Heart right ventricle (tissue), 16 donors: Measurements from ENCODE around the gene NECTIN1. TPM values are rescaled to one million over a fixed set of nuclear protein-coding genes. Genes with fewer than 3 reads are reported as not detected.

Experiments
- ATAC-seq, 8 donors: fragments of 200-7000 bp; cut with Tn5 transposase; one replicate each; pipeline ENCODE4 v1.9.1; 2020; ENCODE audit warnings: mild to moderate bottlenecking in 8 of 8, moderate library complexity in 8 of 8, moderate number of reproducible peaks in 1 of 8
- DNase-seq, 2 donors: peaks; one replicate each; pipeline ENCODE4 v3.0.0-alpha.2; 2020
- H3K27ac ChIP-seq, 10 donors: fragments of 200-600 bp; sonication (generic) in 2 of 10; one replicate each; pipeline versions ENCODE4 v1.5.0 to v1.8.0; 2020 to 2022; ENCODE audit warnings: mild to moderate bottlenecking in 3 of 10
- H3K27me3 ChIP-seq, 7 donors: fragments of 200-600 bp; one replicate each; pipeline ENCODE4 v1.8.0; 2021 to 2022; ENCODE audit warnings: mild to moderate bottlenecking in 2 of 7
- H3K36me3 ChIP-seq, 9 donors: fragments of 200-600 bp; sonication (generic) in 1 of 9; one replicate each; pipeline versions ENCODE4 v1.5.0 to v1.8.0; 2020 to 2022; ENCODE audit warnings: mild to moderate bottlenecking in 2 of 9
- H3K4me1 ChIP-seq, 9 donors: fragments of 200-600 bp; sonication (generic) in 1 of 9; one replicate each; pipeline versions ENCODE4 v1.5.0 to v1.8.0; 2020 to 2022; ENCODE audit warnings: mild to moderate bottlenecking in 4 of 9
- H3K4me3 ChIP-seq, 10 donors: fragments of 200-600 bp; sonication (generic) in 2 of 10; one replicate each; pipeline versions ENCODE4 v1.5.0 to v1.8.0; 2020 to 2022; ENCODE audit warnings: mild to moderate bottlenecking in 7 of 10, moderate library complexity in 2 of 10
- H3K9me3 ChIP-seq, 11 donors: fragments of 200-600 bp in 10 of 11; sonication (generic) in 2 of 11; one replicate each; pipeline versions ENCODE4 v1.5.0 to v1.8.0; 2013 to 2022; ENCODE audit warnings: mild to moderate bottlenecking in 2 of 11, control low read depth in 1 of 11, moderate library complexity in 1 of 11
- WGBS, 2 donors: extraction: QIAGEN DNeasy Blood & Tissue Kit; methylation state at CpG; one replicate each; pipeline ENCODE4 v1.1.7; 2013; ENCODE audit warnings: inconsistent platforms in 1 of 2; 5-methylcytosine and 5-hydroxymethylcytosine counted together
- intact Hi-C, 10 donors: fragments of 100-400 bp; cut with DNase I; formaldehyde crosslinking; loops; one replicate each; pipeline versions ENCODE4 v1.11.1 to v1.14.2; 2022
- polyA plus RNA-seq, 2 donors: library from polyadenylated mRNA; stranded (reverse); fragments of 200-250 nt; gene quantifications; one replicate each; pipeline ENCODE4 v1.2.3, GENCODE V29; 2013
- total RNA-seq, 10 donors: library from RNA; stranded (reverse); fragmentation: NEBNext Ultra II Directional in 3 of 10; extraction: Animal tissue kit (Norgen Biotek cat#: 25700) in 3 of 10; gene quantifications; one replicate each; pipeline versions ENCODE4 v1.2.1 to v1.2.4, GENCODE V29; 2021 to 2023
- TF ChIP-seq, protein P1 (sequence below), 9 donors: fragments of 200-600 bp; sonication (generic) in 2 of 9; IDR thresholded peaks; one replicate each; pipeline versions ENCODE4 v1.5.0 to v1.8.0; 2021 to 2022; ENCODE audit warnings: antibody characterized with exemption in 9 of 9, mild to moderate bottlenecking in 5 of 9, moderate library complexity in 1 of 9
- donor health status: Arrhythmogenic right ventricular cardiomyopathy.
- donor health status: ischemic (EF 13 %, LVEDD 7.1; RV severe dilation, severe dysfunction).
- donor health status: healthy with polysubstance abuse.
- donor health status: DM: no; HTN: yes; CAD: no.
- donor health status: DM: no; HTN: no; CAD: no.
- donor health status: ischemic (EF 25% LVEDD 6.9; RV normal size, moderate dysfunction).
- donor health status: ischemic (EF 25% LVEDD 5.7; RV mildly dilated, moderate dysfunction).
- donor health status: healthy.
- donor health status: DM: yes; HTN: yes; CAD: no.
- donor health status: Ischemic cardiomyopathy.
- donor health status: ischemic (EF 35%, LVEDD 5.7; RV mildly dilated, moderate dysfunction).
- donor health status: nonischemic (EF 11% LVEDD 7.7; RV severe dilation, severe dysfunction).
- donor health status: DM: yes; HTN: yes; CAD: no.
- donor health status: PGD.
- donor health status: ischemic (EF 29% LVEDD 5.4; RV normal size, mild dysfunction).
- donor health status: nonischemic (EF 23%, LVEDD 6.1; RV moderate dilation, normal function).

NECTIN1 gene
- total and polyA plus RNA-seq, 12 donors: 4.0 to 22.8 (median 10.4) TPM

DNA sequence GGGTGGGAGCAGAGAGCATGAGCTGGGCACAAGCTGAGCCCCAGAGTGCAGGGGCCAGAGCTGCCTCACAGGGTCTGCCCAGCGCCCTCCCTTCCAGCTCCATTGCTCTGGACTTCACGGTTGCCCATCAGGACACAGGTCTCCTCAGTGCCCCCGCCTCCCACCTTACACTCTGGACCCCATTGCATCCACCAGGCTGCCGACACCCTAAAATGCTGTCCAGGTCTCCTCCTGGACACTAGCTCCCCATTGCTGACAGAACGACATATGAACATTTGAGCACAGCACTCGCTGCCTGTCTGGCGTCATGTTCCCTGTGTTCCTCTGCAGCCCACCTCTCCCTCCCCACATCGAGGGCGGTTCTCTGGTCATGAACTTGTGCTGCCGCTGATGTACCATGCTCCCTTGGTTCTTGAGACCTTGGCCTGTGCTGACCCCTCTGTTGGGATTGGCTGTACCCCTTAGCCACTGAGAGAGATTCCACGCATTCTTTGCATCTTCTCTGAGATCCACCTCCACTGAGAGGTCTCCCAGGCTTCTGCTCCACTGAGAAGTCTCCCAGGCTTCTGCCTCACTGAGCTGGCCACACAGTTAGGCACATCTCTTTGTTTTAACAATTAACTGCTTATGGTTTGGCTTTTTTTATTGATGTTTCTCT is 34.2 kb upstream of the NECTIN1 start:
- ATAC-seq: no peak

DNA sequence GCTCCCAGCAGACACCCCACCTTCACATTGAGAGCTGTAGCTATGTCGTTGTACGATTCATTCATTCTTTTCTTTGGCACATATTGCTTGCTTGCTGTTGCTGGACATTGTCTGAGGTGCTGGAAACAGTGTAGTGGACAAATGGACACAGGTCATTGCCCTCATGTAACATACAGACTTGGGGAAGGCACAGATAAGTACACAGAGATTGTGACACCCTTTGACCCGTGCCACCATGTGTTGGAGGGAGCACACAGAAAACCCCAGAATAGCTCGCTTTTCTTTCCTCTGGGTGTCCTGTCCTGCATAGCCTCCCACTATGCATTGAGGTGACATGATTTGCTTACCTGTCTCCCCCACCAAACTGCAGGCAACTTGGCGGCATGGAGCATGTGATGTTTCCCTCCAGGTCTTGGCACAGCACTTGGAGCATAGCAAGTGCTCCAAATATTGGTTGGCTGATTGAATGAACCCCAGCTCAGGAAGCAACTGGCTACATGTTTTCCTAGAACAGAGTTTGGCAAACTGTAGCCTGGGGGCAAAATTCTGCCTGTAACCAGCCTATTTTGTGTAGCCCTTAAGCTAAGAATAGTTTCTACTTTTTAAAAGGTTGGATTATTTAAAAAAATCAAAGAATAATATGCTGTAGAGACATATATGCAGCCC is 30.9 kb upstream of the NECTIN1 start:
- intact Hi-C loops: loop anchor here in 1 of 10 donors (10.0 kb wide), 1 partner anchor 125 kb away; no protein-coding TSS in a partner anchor
- TF ChIP-seq, protein P1, sequence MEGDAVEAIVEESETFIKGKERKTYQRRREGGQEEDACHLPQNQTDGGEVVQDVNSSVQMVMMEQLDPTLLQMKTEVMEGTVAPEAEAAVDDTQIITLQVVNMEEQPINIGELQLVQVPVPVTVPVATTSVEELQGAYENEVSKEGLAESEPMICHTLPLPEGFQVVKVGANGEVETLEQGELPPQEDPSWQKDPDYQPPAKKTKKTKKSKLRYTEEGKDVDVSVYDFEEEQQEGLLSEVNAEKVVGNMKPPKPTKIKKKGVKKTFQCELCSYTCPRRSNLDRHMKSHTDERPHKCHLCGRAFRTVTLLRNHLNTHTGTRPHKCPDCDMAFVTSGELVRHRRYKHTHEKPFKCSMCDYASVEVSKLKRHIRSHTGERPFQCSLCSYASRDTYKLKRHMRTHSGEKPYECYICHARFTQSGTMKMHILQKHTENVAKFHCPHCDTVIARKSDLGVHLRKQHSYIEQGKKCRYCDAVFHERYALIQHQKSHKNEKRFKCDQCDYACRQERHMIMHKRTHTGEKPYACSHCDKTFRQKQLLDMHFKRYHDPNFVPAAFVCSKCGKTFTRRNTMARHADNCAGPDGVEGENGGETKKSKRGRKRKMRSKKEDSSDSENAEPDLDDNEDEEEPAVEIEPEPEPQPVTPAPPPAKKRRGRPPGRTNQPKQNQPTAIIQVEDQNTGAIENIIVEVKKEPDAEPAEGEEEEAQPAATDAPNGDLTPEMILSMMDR (IDR thresholded peaks at IDR 0.05): no peak
- Histone ChIP-seq H3K36me3 (no peaks in the 10 kb centered on the region), H3K27me3 (peaks cover 0 to 14% (median 0%) of the 10 kb centered on the region in 7 donors), H3K4me1 (peaks cover 0 to 10% (median 5%) of the 10 kb centered on the region in 9 donors), H3K27ac (no peak overlapping the region), H3K4me3 (no peak overlapping the region), H3K9me3 (no peaks in the 10 kb centered on the region)
- ATAC-seq (no peak), DNase-seq (no peak)
- 80 to 85% methylated on average over 5 of the region's 5 CpGs for WGBS, 2 donors

More for the DNA sequence above, 34.2 kb upstream of the NECTIN1 start:
- Histone ChIP-seq H3K9me3 (peaks cover 0 to 19% (median 0%) of the 10 kb centered on the region in 11 donors), H3K27ac (no peak overlapping the region), H3K36me3 (no peaks in the 10 kb centered on the region), H3K27me3 (peaks cover 0 to 14% (median 0%) of the 10 kb centered on the region in 7 donors), H3K4me3 (no peak overlapping the region), H3K4me1 (peaks cover 0 to 12% (median 5%) of the 10 kb centered on the region in 9 donors)
- WGBS, 2 donors: 80 to 85% methylated on average over 11 of the region's 11 CpGs
- DNase-seq: no peak
- intact Hi-C loops: no loop called here
- TF ChIP-seq, protein P1 (IDR thresholded peaks at IDR 0.05): no peak

DNA sequence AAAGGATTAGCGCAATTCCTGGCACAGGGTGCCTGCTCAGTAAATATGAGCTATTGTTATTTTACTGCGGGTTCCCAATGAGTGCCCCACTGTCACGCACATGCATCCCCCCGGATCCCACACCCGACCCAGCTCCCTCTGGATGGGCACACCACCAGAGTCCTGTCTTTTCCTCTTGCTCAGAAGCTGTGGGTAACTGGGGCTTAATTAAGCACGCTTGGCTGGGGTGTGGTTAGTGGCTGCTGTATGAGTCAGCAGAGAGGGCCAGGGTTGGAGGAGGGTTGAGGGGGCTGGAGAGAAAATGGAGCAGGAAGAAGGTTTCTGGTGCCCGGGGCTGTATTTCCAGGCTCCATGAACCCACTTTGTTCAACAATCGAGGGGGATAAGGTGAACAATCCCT is 30.3 kb upstream of the NECTIN1 start:
- TF ChIP-seq, protein P1 (IDR thresholded peaks at IDR 0.05): no peak
- WGBS, 2 donors: 71% methylated on average over 8 of the region's 8 CpGs
- no peaks in the 10 kb centered on the region for H3K36me3 ChIP-seq
- no peaks in the 10 kb centered on the region for H3K9me3 ChIP-seq
- H3K27ac ChIP-seq: no peak overlapping the region
- peaks cover 0 to 9% (median 0%) of the 10 kb centered on the region in 7 donors for H3K27me3 ChIP-seq
- DNase-seq: no peak
- H3K4me3 ChIP-seq: no peak overlapping the region
- intact Hi-C loops: loop anchor here in 1 of 10 donors (10.0 kb wide), 1 partner anchor 125 kb away; no protein-coding TSS in a partner anchor
- ATAC-seq: no peak
- peaks cover 0 to 10% (median 3%) of the 10 kb centered on the region in 9 donors for H3K4me1 ChIP-seq

DNA sequence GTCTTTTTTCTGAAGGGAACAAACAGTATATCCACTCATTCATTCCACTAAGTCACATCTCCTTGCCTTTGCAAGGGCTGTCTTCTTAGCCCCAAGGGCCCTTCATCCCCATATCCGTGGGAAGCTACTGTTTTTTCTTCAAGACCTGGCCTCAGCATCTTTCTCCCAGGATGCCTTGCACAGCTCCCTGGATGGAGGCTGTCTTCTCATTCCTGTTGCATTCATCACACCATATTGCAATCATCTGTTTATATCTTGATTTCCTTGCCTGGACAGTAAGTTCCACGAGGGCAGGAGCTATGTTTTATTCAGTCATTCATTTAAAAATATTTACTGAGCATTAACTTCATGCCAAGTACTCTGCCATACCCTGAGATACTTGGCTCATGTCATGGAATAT is 29.3 kb upstream of the NECTIN1 start:
- DNase-seq (no peak), ATAC-seq (no peak)
- intact Hi-C loops: loop anchor here in 1 of 10 donors (10.0 kb wide), 1 partner anchor 127 kb away; no protein-coding TSS in a partner anchor
- no peak overlapping the region for H3K27ac ChIP-seq
- TF ChIP-seq, protein P1 (IDR thresholded peaks at IDR 0.05): no peak
- H3K27me3 ChIP-seq: peaks cover 0 to 13% (median 0%) of the 10 kb centered on the region in 7 donors
- H3K4me3 ChIP-seq: no peak overlapping the region
- peaks cover 0 to 15% (median 0%) of the 10 kb centered on the region in 9 donors for H3K4me1 ChIP-seq
- H3K36me3 ChIP-seq: no peaks in the 10 kb centered on the region
- H3K9me3 ChIP-seq: no peaks in the 10 kb centered on the region
- WGBS, 2 donors: 38 to 41% methylated on average over 2 of the region's 2 CpGs
